ENCODE measurements around the gene NSD2. TPM values are rescaled to one million over a fixed set of nuclear protein-coding genes. Genes with fewer than 3 reads are reported as not detected.

Gene NSD2
- total and polyA plus RNA-seq, 9 of the 15 experiments (the other 6 are each of a cell fraction or from before 2014, with no cell fraction given): 6.4 to 126 (median 58.8) TPM

- peak; percentile 45; the same call in 1 of the 2 replicates for TF ChIP-seq MAX (CRISPR knock-in tag; IDR thresholded peaks at IDR 0.05)
- TF ChIP-seq AFF4 (CRISPR knock-in tag; IDR thresholded peaks at IDR 0.05): peak; percentile 51; the same call in 1 of the 2 replicates
- TF ChIP-seq ARID1B (IDR thresholded peaks at IDR 0.05): peak; percentile 50; the same call in 1 of the 2 replicates
- peak; percentile 56; the same call in 1 of the 2 replicates for TF ChIP-seq MTA3 (IDR thresholded peaks at IDR 0.05; ENCODE audit: borderline replicate concordance)
- 0 out of 2 replicates have a peak, but pooled peaks have one; percentile 48 for TF ChIP-seq KAT7 (CRISPR knock-in tag; IDR thresholded peaks at IDR 0.05; ENCODE audit: borderline replicate concordance)
- TF ChIP-seq PRDM10 (IDR thresholded peaks at IDR 0.05; ENCODE audit: partially characterized antibody): peak; percentile 66
- TF ChIP-seq BRD9 (IDR thresholded peaks at IDR 0.05; ENCODE audit: low read depth, partially characterized antibody): peak; percentile 14
- peak; percentile 50; the same call in 1 of the 2 replicates for TF ChIP-seq CTBP1 (IDR thresholded peaks at IDR 0.05; ENCODE audit: borderline replicate concordance)
Measured at GRCh38 chr4:2021358-2022018, 150.3 kb downstream of the NSD2 start (continued).

Measured in K562 (cell line).